OCI-LY7 (cell line): ENCODE measurements around the gene FAM25A.

ENCODE experiments used
- CTCF ChIP-seq: fragments of 200-600 bp; sonication (generic); conservative IDR thresholded peaks from 2 replicates; pipeline ENCODE4 v1.5.1; 2014; ENCODE audit warnings: mild to moderate bottlenecking, antibody characterized with exemption, low read length, moderate library complexity, mixed read lengths
- EZH2phosphoT487 ChIP-seq: fragments of 200-600 bp; sonication (generic); IDR thresholded peaks from 2 replicates; pipeline ENCODE4 v1.6.1; 2018; ENCODE audit warnings: low read depth, borderline replicate concordance, mild to moderate bottlenecking, mixed run types, antibody characterized with exemption, low read length, moderate library complexity, mixed read lengths

- no peak for TF ChIP-seq CTCF
- no peak for TF ChIP-seq EZH2phosphoT487
Measured at GRCh38 chr10:87036623-87037022, 16.5 kb downstream of the FAM25A start.
